Dermis blood vessel endothelial cell (primary cell): ENCODE measurements around the gene OR4D1. TPM values are rescaled to one million over a fixed set of nuclear protein-coding genes. Genes with fewer than 3 reads are reported as not detected.

ENCODE experiments used
- DNase-seq: peaks from one replicate; pipeline ENCODE4 v3.0.0; 2010
- total RNA-seq: library from RNA; depleted of rRNA; stranded (reverse); fragments of >200 nt; gene quantifications from 2 replicates; pipeline ENCODE4 v1.2.3, GENCODE V29; 2014

The OR4D1 gene
- total RNA-seq, 1 donor from 2014 or later, result not detected

- no peak for DNase-seq
Observed at GRCh38 chr17:58195518-58196123, 47.4 kb downstream of the OR4D1 start.

GRCh38 chr17:58196610-58197009, 48.4 kb downstream of the OR4D1 start:
- no peak for DNase-seq

GRCh38 chr17:58200024-58200633, 51.9 kb downstream of the OR4D1 start:
- DNase-seq, result peak; percentile 68

- DNase-seq, result no peak
Observed at GRCh38 chr17:58202859-58203258, 54.7 kb downstream of the OR4D1 start.

- DNase-seq, result no peak
Observed at GRCh38 chr17:58204796-58205195, 56.6 kb downstream of the OR4D1 start.

GRCh38 chr17:58205936-58206335, 57.8 kb downstream of the OR4D1 start:
- no peak for DNase-seq

GRCh38 chr17:58207451-58207850, 59.3 kb downstream of the OR4D1 start:
- no peak for DNase-seq

- no peak for DNase-seq
Observed at GRCh38 chr17:58208344-58208743, 60.2 kb downstream of the OR4D1 start.

Other genes with a start within 250 kb of the OR4D1 start
- 6.5 and 6.8 TPM in 2 replicates for gene CUEDC1, start 193.0 kb upstream of the OR4D1 start, total RNA-seq
- 30.8 and 36.4 TPM in 2 replicates for gene VEZF1, start 160.1 kb upstream of the OR4D1 start, total RNA-seq
- 415 and 532 TPM in 2 replicates for gene SRSF1, start 141.1 kb upstream of the OR4D1 start, total RNA-seq
- gene DYNLL2, start 65.0 kb upstream of the OR4D1 start, total RNA-seq, result 12.6 and 17.2 TPM in 2 replicates
- gene OR4D2, start 18.6 kb downstream of the OR4D1 start, total RNA-seq, result not detected in 2 replicates
- not detected in 2 replicates for gene EPX, start 44.3 kb downstream of the OR4D1 start, total RNA-seq
- gene MKS1, start 70.9 kb downstream of the OR4D1 start, total RNA-seq, result 10.2 and 13.4 TPM in 2 replicates
- under 0.01 TPM in 1 of 2 replicates, not detected in the other for gene LPO, start 90.2 kb downstream of the OR4D1 start, total RNA-seq
- not detected in 2 replicates for gene MPO, start 132.6 kb downstream of the OR4D1 start, total RNA-seq
- gene TSPOAP1, start 180.4 kb downstream of the OR4D1 start, total RNA-seq, result under 0.01 and 0.14 TPM in 2 replicates
- 39.0 and 53.6 TPM in 2 replicates for gene SUPT4H1, start 203.8 kb downstream of the OR4D1 start, total RNA-seq